Liver (tissue), 9 donors: ENCODE results near the gene ACTL8. TPM values are rescaled to one million over a fixed set of nuclear protein-coding genes. Genes with fewer than 3 reads are reported as not detected.

ENCODE experiments used
- DNase-seq: peaks from one replicate; pipeline ENCODE4 v3.0.0-alpha.2; 2017; ENCODE audit warnings: low spot score
- H3K27ac ChIP-seq, 2 donors: one replicate each; pipeline ENCODE4 v1.7.0; 2013; ENCODE audit warnings: inconsistent platforms in 2 of 2, low read length in 2 of 2, control low read depth in 1 of 2, low read depth in 1 of 2, mild to moderate bottlenecking in 1 of 2
- H3K27me3 ChIP-seq, 4 donors: one replicate each; pipeline versions ENCODE4 v1.6.1 to v1.7.0; 2013; ENCODE audit warnings: low read length in 3 of 4, inconsistent platforms in 1 of 4, mild to moderate bottlenecking in 1 of 4, moderate library complexity in 1 of 4; ENCODE audit not compliant: control insufficient read depth in 4 of 4, insufficient read depth in 4 of 4
- H3K36me3 ChIP-seq, 4 donors: one replicate each; pipeline versions ENCODE4 v1.6.1 to v1.7.0; 2013; ENCODE audit warnings: low read length in 3 of 4, mild to moderate bottlenecking in 3 of 4, low read depth in 1 of 4, moderate library complexity in 1 of 4; ENCODE audit not compliant: control insufficient read depth in 4 of 4, insufficient read depth in 3 of 4
- H3K4me1 ChIP-seq, 4 donors: one replicate each; pipeline versions ENCODE4 v1.6.1 to v1.7.0; 2013; ENCODE audit warnings: low read length in 3 of 4, mild to moderate bottlenecking in 3 of 4, moderate library complexity in 1 of 4; ENCODE audit not compliant: control insufficient read depth in 4 of 4, insufficient read depth in 4 of 4
- H3K4me3 ChIP-seq, 3 donors: one replicate each; pipeline versions ENCODE4 v1.6.1 to v1.7.0; 2013; ENCODE audit warnings: low read length in 3 of 3, control low read depth in 1 of 3, low read depth in 1 of 3, mild to moderate bottlenecking in 1 of 3
- H3K9ac ChIP-seq, 2 donors: one replicate each; pipeline ENCODE4 v1.7.0; 2013; ENCODE audit warnings: low read length in 2 of 2, mild to moderate bottlenecking in 2 of 2, moderate library complexity in 2 of 2, control low read depth in 1 of 2, low read depth in 1 of 2
- H3K9me3 ChIP-seq, 4 donors: one replicate each; pipeline versions ENCODE4 v1.6.1 to v1.7.0; 2013; ENCODE audit warnings: low read length in 3 of 4; ENCODE audit not compliant: control insufficient read depth in 4 of 4
- CTCF ChIP-seq: fragments of 150-350 bp; IDR thresholded peaks from 2 replicates; pipeline ENCODE4 v1.5.1; 2017; ENCODE audit warnings: improper control_type of control experiment, low read depth, low read length; ENCODE audit not compliant: missing input control
- EGR1 ChIP-seq, 2 donors: IDR thresholded peaks; 2 replicates each; pipeline ENCODE4 v1.6.1; 2016 to 2018; ENCODE audit warnings: antibody characterized with exemption in 2 of 2, low read depth in 2 of 2
- FOXA2 ChIP-seq: IDR thresholded peaks from 2 replicates; pipeline ENCODE4 v1.6.1; 2016; ENCODE audit warnings: antibody characterized with exemption
- GABPA ChIP-seq, 2 donors: IDR thresholded peaks in 1 of 2; conservative IDR thresholded peaks in 1 of 2; 2 replicates each; pipeline ENCODE4 v1.6.1; 2016; ENCODE audit warnings: antibody characterized with exemption in 2 of 2, mild to moderate bottlenecking in 1 of 2, moderate library complexity in 1 of 2
- HNF4G ChIP-seq: IDR thresholded peaks from 2 replicates; pipeline ENCODE4 v1.6.1; 2016; ENCODE audit warnings: antibody characterized with exemption
- JUND ChIP-seq, 2 donors: IDR thresholded peaks; 2 replicates each; pipeline ENCODE4 v1.6.1; 2016; ENCODE audit warnings: antibody characterized with exemption in 2 of 2
- RAD21 ChIP-seq, 2 donors: IDR thresholded peaks; 2 replicates each; pipeline ENCODE4 v1.6.1; 2016; ENCODE audit warnings: antibody characterized with exemption in 2 of 2, mild to moderate bottlenecking in 2 of 2
- RXRA ChIP-seq, 2 donors: IDR thresholded peaks; 2 replicates each; pipeline ENCODE4 v1.6.1; 2017 to 2018; ENCODE audit warnings: antibody characterized with exemption in 2 of 2, mild to moderate bottlenecking in 1 of 2
- TAF1 ChIP-seq: conservative IDR thresholded peaks from 2 replicates; pipeline ENCODE4 v1.6.1; 2016; ENCODE audit warnings: antibody characterized with exemption, mild to moderate bottlenecking
- YY1 ChIP-seq: IDR thresholded peaks from 2 replicates; pipeline ENCODE4 v1.6.1; 2016; ENCODE audit warnings: antibody characterized with exemption, mild to moderate bottlenecking
- ZBTB33 ChIP-seq: IDR thresholded peaks from 2 replicates; pipeline ENCODE4 v1.6.1; 2016; ENCODE audit warnings: antibody characterized with exemption
- WGBS: extraction: QIAGEN DNeasy Blood & Tissue Kit; methylation state at CpG from one replicate; pipeline ENCODE4 v1.1.7; 2013; 5-methylcytosine and 5-hydroxymethylcytosine counted together
- polyA plus RNA-seq, 2 donors: library from polyadenylated mRNA; stranded (reverse) in 1 of 2; unstranded in 1 of 2; fragments of 200-250 nt in 1 of 2; fragments of >200 nt in 1 of 2; fragmentation: Nextera tagmentation in 1 of 2; extraction: Ambion mirVana in 1 of 2; gene quantifications; one replicate each; pipeline versions ENCODE4 v1.2.1 to v1.2.3, GENCODE V29; 2013 to 2015
- total RNA-seq, 2 donors: library from RNA; depleted of rRNA; stranded (reverse); fragments of >200 nt; gene quantifications; one replicate each; pipeline ENCODE4 v1.2.3, GENCODE V29; 2014
- TF ChIP-seq, protein P1 (sequence below): IDR thresholded peaks from 2 replicates; pipeline ENCODE4 v1.6.1; 2016; ENCODE audit warnings: antibody characterized with exemption
- TF ChIP-seq, protein P2 (sequence below): IDR thresholded peaks from 2 replicates; pipeline ENCODE4 v1.6.1; 2016; ENCODE audit warnings: antibody characterized with exemption
- TF ChIP-seq, protein P3 (sequence below): IDR thresholded peaks from 2 replicates; pipeline ENCODE4 v1.6.1; 2016; ENCODE audit warnings: antibody characterized with exemption, mild to moderate bottlenecking
- donor health status: healthy.
- donor health status: healthy.
- donor health status: healthy.
- donor health status: healthy.
- donor health status: healthy.

Gene ACTL8
- total and polyA plus RNA-seq, 4 donors = not detected

GRCh38 chr1:17719874-17720273 lies 35.3 kb upstream of the ACTL8 start:
- no peaks in the 10 kb centered on the region for H3K9me3 ChIP-seq
- no peak overlapping the region for H3K9ac ChIP-seq
- no peak overlapping the region for H3K4me3 ChIP-seq
- DNase-seq = no peak
- TF ChIP-seq, protein P1, sequence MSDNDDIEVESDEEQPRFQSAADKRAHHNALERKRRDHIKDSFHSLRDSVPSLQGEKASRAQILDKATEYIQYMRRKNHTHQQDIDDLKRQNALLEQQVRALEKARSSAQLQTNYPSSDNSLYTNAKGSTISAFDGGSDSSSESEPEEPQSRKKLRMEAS = no peak
- no peak for TF ChIP-seq CTCF
- TF ChIP-seq, protein P2, sequence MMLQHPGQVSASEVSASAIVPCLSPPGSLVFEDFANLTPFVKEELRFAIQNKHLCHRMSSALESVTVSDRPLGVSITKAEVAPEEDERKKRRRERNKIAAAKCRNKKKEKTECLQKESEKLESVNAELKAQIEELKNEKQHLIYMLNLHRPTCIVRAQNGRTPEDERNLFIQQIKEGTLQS = no peak
- TF ChIP-seq TAF1 = no peak
- no peak for TF ChIP-seq JUND (IDR thresholded peaks at IDR 0.05)
- no peak for TF ChIP-seq FOXA2
- no peak for TF ChIP-seq EGR1 (IDR thresholded peaks at IDR 0.05; ENCODE audit: low read depth in 2 of 2)
- TF ChIP-seq, protein P3, sequence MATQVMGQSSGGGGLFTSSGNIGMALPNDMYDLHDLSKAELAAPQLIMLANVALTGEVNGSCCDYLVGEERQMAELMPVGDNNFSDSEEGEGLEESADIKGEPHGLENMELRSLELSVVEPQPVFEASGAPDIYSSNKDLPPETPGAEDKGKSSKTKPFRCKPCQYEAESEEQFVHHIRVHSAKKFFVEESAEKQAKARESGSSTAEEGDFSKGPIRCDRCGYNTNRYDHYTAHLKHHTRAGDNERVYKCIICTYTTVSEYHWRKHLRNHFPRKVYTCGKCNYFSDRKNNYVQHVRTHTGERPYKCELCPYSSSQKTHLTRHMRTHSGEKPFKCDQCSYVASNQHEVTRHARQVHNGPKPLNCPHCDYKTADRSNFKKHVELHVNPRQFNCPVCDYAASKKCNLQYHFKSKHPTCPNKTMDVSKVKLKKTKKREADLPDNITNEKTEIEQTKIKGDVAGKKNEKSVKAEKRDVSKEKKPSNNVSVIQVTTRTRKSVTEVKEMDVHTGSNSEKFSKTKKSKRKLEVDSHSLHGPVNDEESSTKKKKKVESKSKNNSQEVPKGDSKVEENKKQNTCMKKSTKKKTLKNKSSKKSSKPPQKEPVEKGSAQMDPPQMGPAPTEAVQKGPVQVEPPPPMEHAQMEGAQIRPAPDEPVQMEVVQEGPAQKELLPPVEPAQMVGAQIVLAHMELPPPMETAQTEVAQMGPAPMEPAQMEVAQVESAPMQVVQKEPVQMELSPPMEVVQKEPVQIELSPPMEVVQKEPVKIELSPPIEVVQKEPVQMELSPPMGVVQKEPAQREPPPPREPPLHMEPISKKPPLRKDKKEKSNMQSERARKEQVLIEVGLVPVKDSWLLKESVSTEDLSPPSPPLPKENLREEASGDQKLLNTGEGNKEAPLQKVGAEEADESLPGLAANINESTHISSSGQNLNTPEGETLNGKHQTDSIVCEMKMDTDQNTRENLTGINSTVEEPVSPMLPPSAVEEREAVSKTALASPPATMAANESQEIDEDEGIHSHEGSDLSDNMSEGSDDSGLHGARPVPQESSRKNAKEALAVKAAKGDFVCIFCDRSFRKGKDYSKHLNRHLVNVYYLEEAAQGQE = no peak
- no peaks in the 10 kb centered on the region for H3K36me3 ChIP-seq
- H3K4me1 ChIP-seq = no peaks in the 10 kb centered on the region
- H3K27ac ChIP-seq = no peak overlapping the region
- H3K27me3 ChIP-seq = peaks cover 0 to 2% (median 0%) of the 10 kb centered on the region in 4 donors
- 89% methylated on average over 5 of the region's 5 CpGs for WGBS

DNA sequence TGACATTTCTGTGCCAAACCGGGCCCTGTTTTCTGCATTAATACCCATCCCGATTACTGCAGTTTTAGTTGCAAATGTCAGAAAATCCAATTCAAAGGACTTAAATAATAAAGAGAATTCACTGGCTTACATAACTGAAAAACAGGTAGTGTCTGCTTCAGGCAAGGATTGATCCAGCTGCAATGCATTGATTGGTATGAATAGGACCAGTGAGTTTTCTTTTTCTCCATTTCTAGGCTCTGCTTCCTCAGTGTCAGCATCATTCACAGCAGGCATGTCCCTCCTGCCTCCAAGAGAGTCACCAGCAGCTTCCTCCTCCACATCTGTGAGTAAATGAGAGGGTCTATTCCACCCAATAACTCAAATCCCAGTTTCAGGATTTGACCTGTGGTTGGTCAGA lies 33.7 kb upstream of the ACTL8 start:
- Histone ChIP-seq H3K27ac (no peak overlapping the region), H3K4me1 (no peaks in the 10 kb centered on the region), H3K27me3 (peaks cover 0 to 2% (median 0%) of the 10 kb centered on the region in 4 donors), H3K9ac (no peak overlapping the region), H3K36me3 (no peaks in the 10 kb centered on the region), H3K4me3 (no peak overlapping the region), H3K9me3 (no peaks in the 10 kb centered on the region)
- 97% methylated on average over 2 of the region's 2 CpGs for WGBS
- DNase-seq = no peak
- no peak for TF ChIP-seq GABPA (IDR thresholded peaks at IDR 0.05 in 1 of 2, conservative IDR thresholded peaks at IDR 0.05 in 1 of 2)
- no peak for TF ChIP-seq TAF1
- no peak for TF ChIP-seq RXRA (IDR thresholded peaks at IDR 0.05)
- TF ChIP-seq RAD21 (IDR thresholded peaks at IDR 0.05) = no peak
- no peak for TF ChIP-seq FOXA2
- no peak for TF ChIP-seq HNF4G

DNA sequence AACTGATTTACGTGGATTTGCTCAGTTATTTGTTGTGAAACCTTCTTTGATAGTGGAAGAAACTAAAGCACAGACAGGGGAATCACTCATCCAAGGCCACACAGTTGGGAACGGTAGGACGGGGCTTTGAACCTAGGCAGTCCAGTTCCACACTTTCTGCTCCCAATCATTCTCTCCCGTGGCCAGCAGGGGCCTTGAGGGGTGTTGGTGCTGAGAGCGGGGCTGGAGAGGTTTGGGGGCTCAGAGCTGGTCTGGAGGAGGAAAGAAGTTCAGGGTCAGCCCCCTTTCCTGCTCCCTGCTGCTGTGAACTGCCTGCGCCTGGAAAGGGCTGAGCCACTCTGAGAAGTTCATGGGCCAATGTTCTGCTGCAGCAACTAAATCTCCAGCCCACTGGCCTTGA lies 31.4 kb upstream of the ACTL8 start:
- H3K27me3 ChIP-seq = peaks cover 0 to 2% (median 0%) of the 10 kb centered on the region in 4 donors
- no peak overlapping the region for H3K27ac ChIP-seq
- WGBS = 51% methylated on average over 6 of the region's 6 CpGs
- H3K36me3 ChIP-seq = no peaks in the 10 kb centered on the region
- no peak overlapping the region for H3K9ac ChIP-seq
- H3K4me3 ChIP-seq = no peak overlapping the region
- H3K9me3 ChIP-seq = no peaks in the 10 kb centered on the region
- no peak for DNase-seq
- no peaks in the 10 kb centered on the region for H3K4me1 ChIP-seq
- TF ChIP-seq ZBTB33 = no peak
- no peak for TF ChIP-seq TAF1
- TF ChIP-seq CTCF = no peak
- TF ChIP-seq, protein P2 = no peak
- no peak for TF ChIP-seq YY1
